ENCODE results near the gene TOLLIP. TPM values are rescaled to one million over a fixed set of nuclear protein-coding genes. Genes with fewer than 3 reads are reported as not detected.

Gene TOLLIP
- total RNA-seq, 1 experiment from 2014 or later: 32.3 TPM

GRCh38 chr11:1290052-1291040 lies 19.1 kb downstream of the TOLLIP start:
- no peak overlapping the region for H3K27ac ChIP-seq (ENCODE audit: insufficient read length, low read depth, low read length)
- no peak overlapping the region for H2BK12ac ChIP-seq (ENCODE audit: insufficient read length, low read depth, low read length)
- H3K23me2 ChIP-seq (ENCODE audit: insufficient read length, low read depth, low read length, poor library complexity, severe bottlenecking): no peaks in the 10 kb centered on the region
- H3K9me3 ChIP-seq (ENCODE audit: control insufficient read depth, low read depth, low read length): no peaks in the 10 kb centered on the region
- H3K56ac ChIP-seq (ENCODE audit: insufficient read length, low read depth, low read length): no peak overlapping the region
- H3K18ac ChIP-seq (ENCODE audit: insufficient read length, low read depth, low read length): no peak overlapping the region
- peaks cover 0 to 5% of the 10 kb centered on the region in 2 experiments; a peak in 1 of 5 replicates for H3K9me3 Mint-ChIP-seq
- no peak overlapping the region for H4K8ac ChIP-seq (replicated peaks; ENCODE audit: insufficient read length, low read depth, low read length)
- no peak overlapping the region; a peak in 1 of 7 replicates for H3K27ac Mint-ChIP-seq
- H2BK15ac ChIP-seq (ENCODE audit: low read depth, low read length): no peak overlapping the region
- no peak overlapping the region for H2AFZ ChIP-seq (ENCODE audit: low read length)
- no peaks in the 10 kb centered on the region for H3K27me3 ChIP-seq (ENCODE audit: insufficient read depth, low read length)
- H3K4me1 Mint-ChIP-seq: no peaks in the 10 kb centered on the region
- H3K4me3 Mint-ChIP-seq: no peak overlapping the region
- no peak overlapping the region for H2BK20ac ChIP-seq (ENCODE audit: low read depth, low read length, poor library complexity, severe bottlenecking)
- H4K5ac ChIP-seq (ENCODE audit: insufficient read length, low read depth, low read length): no peak overlapping the region
- no peak overlapping the region for H2BK120ac ChIP-seq (ENCODE audit: low read depth, low read length, poor library complexity, severe bottlenecking)
- no peak overlapping the region for H2BK5ac ChIP-seq (ENCODE audit: insufficient read length, low read length)
- no peaks in the 10 kb centered on the region for H3K79me1 ChIP-seq (ENCODE audit: insufficient read depth, low read depth, low read length, poor library complexity, severe bottlenecking)
- no peaks in the 10 kb centered on the region for H3K4me1 ChIP-seq (ENCODE audit: insufficient read depth, low read length)
- no peak overlapping the region for H4K91ac ChIP-seq (ENCODE audit: insufficient read length, low read depth, low read length)
- no peak overlapping the region for H3K4me2 ChIP-seq (ENCODE audit: insufficient read depth, insufficient read length, low read length)
- H3K4ac ChIP-seq (ENCODE audit: low read depth, low read length): no peak overlapping the region
- no peaks in the 10 kb centered on the region for H3K79me2 ChIP-seq (ENCODE audit: insufficient read depth, low read length)
- H3K14ac ChIP-seq (ENCODE audit: insufficient read depth, low read length): no peak overlapping the region
- H3T11ph ChIP-seq (ENCODE audit: low read length): no peak overlapping the region
- DNase-seq: no peak
- no peaks in the 10 kb centered on the region for H3K27me3 Mint-ChIP-seq (ENCODE audit: low read depth)
- no peak overlapping the region for H3K9ac ChIP-seq (ENCODE audit: extremely low read depth, insufficient read length, low read length)
- no CpG with 5 or more reads among the region's 43 CpGs for whole genome bisulfite sequencing (ENCODE audit: extremely low coverage, insufficient read length, low lambda C conversion rate)
- no peaks in the 10 kb centered on the region for H4K20me1 ChIP-seq (ENCODE audit: control insufficient read depth, insufficient read depth, insufficient read length)
- TF ChIP-seq CTCF (conservative IDR thresholded peaks at IDR 0.05): no peak
- no peak overlapping the region for H3K23ac ChIP-seq (ENCODE audit: insufficient read length, low read depth, low read length)
- no peak overlapping the region for H2AK5ac ChIP-seq (ENCODE audit: insufficient read length, low read length)
- peaks cover 15 to 55% (median 37%) of the 10 kb centered on the region in 3 experiments; a peak in 6 of 7 replicates for H3K36me3 Mint-ChIP-seq (ENCODE audit: insufficient read depth in 1 of 3, low read depth in 3 of 3)

Data from H9 (cell line).